GM18907 (cell line): ENCODE results near the gene TRPV6.
A peak's percentile ranks its signal among the peaks of the same experiment; 100 is the strongest.

ENCODE experiments used
- ATAC-seq: cut with Tn5 transposase; IDR thresholded peaks from one replicate; pipeline ENCODE4 v1.9.1; 2021; ENCODE audit warnings: mild to moderate bottlenecking, moderate library complexity; ENCODE audit not compliant: unreplicated experiment

Gene TRPV6

DNA sequence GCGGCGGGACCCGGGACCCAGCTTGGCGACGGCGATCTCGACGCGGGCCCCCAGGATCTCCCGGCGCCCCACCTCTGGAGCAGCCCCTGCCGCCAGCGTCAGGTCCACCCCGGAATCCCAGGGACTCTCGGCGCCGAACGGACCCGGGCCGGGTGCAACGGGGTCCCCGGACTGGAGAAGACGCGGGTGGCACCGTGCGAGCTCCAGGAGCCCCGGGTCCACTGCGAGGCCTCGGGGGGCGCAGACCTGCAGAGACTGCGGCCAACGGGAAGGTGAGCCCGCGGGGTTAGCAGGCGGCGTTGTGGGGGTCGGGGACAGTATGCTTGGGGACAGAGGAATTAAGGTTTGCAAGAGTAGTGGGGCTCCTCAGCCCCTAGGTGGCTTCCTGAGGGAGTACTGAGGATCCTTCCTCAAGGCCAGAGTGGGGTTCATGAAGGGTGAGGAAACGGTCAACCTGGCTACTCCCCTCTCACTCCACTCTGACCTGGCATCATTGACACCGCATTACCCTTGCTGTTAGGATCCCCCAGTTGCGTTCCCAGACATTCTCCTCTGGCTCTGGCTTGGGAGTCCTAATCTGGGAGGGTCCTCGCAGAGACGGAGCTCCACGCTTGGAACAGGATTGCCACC lies 30.3 kb downstream of the TRPV6 start:
- peak; percentile 16 for ATAC-seq

- ATAC-seq: peak; percentile 70
Measured at GRCh38 chr7:142854372-142855113, 31.0 kb downstream of the TRPV6 start, which contains the start of gene EPHB6. TSS of gene EPHB6 (plus strand) at chr7:142855076. CDS start at chr7:142863228, 8,152 bp downstream.

GRCh38 chr7:142853739-142854371 lies 31.7 kb downstream of the TRPV6 start:
- peak; percentile 89 for ATAC-seq

DNA sequence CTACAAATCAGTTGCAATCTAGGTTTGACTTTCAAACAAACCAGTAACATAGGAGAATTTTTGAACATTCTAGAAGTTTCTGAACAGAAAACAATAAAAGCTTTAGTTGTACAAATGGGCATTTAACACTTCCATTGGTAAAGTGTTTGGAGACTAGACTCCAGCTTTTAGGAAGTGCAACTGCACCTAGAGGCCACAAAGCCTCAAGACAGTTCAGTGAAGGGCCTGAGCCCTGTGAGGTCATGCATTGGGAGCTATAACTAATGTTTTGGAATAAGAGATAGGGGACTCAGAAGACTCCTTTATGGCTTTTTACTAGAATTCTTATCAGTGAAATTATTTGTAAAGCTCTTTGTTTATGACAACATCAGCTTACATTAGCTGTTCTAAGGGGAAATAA lies 33.6 kb downstream of the TRPV6 start:
- no peak for ATAC-seq

GRCh38 chr7:142851269-142851668 lies 34.3 kb downstream of the TRPV6 start:
- ATAC-seq: no peak

- no peak for ATAC-seq
Measured at GRCh38 chr7:142847353-142847752, 38.2 kb downstream of the TRPV6 start.

- no peak for ATAC-seq
Measured at GRCh38 chr7:142842251-142842766, 43.2 kb downstream of the TRPV6 start.

DNA sequence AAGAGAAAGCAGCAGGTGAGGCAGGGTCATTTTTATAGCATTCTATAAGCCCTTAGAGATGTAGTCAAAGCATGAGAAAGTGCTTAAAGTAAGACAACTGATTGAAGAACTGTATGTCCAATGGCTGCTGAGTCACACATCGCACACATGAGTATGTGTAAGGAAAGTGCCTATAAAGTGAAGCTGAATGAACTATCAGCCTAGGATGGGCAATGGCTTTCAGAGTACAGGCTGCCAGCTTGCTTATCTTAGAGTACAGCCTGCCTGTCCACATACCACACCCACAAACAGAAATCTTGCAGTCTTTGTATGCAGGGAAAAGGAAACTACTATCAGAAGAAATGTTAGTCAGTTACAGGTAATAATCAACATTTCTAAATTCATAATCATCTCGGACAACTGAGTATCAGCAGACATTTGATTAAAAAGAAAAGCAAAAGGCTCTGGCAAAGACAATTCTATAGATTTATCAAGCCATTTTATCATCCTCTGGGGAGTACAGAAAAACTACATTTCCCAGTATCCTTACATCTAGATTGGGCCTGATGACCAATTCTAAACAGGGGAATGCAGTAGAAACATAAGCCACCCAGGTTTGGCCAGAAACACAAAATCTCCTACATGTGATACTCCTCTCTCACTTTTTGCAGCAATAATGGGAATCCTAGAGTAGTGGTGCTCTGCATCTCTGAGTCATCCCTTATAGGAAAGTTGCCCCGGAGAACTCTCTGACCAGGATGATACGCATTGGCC lies 46.9 kb downstream of the TRPV6 start:
- ATAC-seq: no peak

GRCh38 chr7:142836426-142836825 lies 49.1 kb downstream of the TRPV6 start:
- ATAC-seq: no peak

DNA sequence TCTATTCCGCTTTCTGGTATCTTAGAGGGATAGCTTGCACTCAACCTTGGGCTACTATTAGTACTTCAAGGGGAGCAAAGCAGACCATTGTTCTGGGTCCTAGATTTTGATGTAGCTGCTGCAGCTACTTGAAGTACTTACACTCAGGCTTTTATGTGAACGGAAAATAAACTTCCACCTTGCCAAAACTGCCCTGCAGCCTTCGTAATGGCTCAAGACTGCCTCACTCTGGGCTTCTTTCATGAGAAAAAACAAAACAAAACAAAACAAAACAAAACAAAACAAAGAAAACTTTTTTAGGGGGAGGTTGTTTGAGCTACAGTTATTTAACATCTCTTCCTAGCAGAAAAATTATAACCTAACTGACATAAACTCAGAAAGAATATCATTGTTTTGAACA lies 50.1 kb downstream of the TRPV6 start:
- no peak for ATAC-seq

- peak; percentile 66 for ATAC-seq
Measured at GRCh38 chr7:142833174-142834048, 52.1 kb downstream of the TRPV6 start.

DNA sequence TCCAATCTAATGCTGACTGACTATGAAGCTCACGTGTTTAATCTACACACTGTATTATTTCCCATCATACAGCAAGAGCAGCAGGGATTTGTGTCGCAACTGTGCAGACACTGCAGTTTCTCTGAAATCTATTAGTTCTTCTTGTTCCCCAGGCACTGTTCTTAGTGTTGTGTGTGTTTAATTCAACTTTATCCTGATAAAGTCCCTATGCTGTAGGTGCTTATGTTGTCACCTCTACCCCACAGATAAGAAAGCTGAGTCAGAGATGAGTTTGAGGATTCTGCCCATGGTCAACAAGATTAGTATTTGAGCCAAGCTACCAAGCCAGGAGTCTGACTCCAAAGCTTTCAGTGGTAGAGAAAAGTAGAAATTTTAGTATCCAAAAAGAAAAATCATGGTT lies 53.1 kb downstream of the TRPV6 start:
- ATAC-seq: no peak

DNA sequence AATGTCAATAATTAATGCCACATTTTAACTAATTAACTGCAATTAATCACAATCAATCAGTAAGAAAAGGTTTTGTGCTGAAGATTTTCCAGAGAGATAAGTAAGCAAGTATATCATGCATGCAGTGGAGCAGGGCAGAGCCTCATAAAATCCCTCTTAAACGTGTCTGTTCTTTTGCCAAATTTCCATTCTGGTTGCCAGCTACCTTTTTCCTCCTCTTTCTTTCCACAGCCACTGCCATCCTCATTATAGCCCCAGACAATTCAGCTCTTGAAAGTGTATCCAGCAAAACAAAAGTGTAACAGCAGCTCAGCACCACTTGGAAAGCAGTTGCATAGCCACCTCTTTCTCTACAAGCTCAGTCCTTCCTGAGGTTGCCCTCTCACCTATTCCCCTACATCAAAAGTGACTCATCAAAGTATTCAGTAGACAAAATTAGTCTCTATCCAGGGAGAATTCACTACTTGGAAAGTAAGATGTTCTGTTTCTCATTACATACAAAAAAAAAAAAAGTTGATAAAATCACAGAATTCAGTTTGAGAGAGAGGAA lies 57.5 kb downstream of the TRPV6 start:
- no peak for ATAC-seq

- ATAC-seq: no peak
Measured at GRCh38 chr7:142822714-142823113, 62.8 kb downstream of the TRPV6 start.
